Naive thymus-derived CD4-positive, alpha-beta T cell (primary cell): ENCODE results near the gene DENND1B. TPM values are rescaled to one million over a fixed set of nuclear protein-coding genes. Genes with fewer than 3 reads are reported as not detected.

ENCODE experiments used
- ATAC-seq: fragments of 150-1000 bp; cut with Tn5 transposase; 2 replicates; pipeline ENCODE4 v1.10.0; 2021; ENCODE audit warnings: mild to moderate bottlenecking, moderate library complexity
- CTCF ChIA-PET: fragments of 350-600 bp; sonication (Branson Sonifier 250); formaldehyde crosslinking; loops from one replicate; lab custom pipeline; 2021; ENCODE audit warnings: antibody characterized with exemption; lab: Charles Lee
- POLR2A ChIA-PET: fragments of 350-600 bp; sonication (Branson Sonifier 250); formaldehyde crosslinking; loops from one replicate; lab custom pipeline; 2021; ENCODE audit warnings: antibody characterized with exemption, inconsistent platforms; lab: Charles Lee
- DNase-seq, 9 donors: peaks; one replicate each; pipeline versions ENCODE4 v3.0.0 to v3.0.0-alpha.2; 2020 to 2022; ENCODE audit warnings: mixed read lengths in 1 of 9
- H3K27ac ChIP-seq: one replicate; pipeline ENCODE4 v1.7.0; 2013; ENCODE audit warnings: mild to moderate bottlenecking, low read depth, low read length, moderate library complexity
- H3K27me3 ChIP-seq, 2 donors: one replicate each; pipeline ENCODE4 v1.7.0; 2013; ENCODE audit warnings: low read length in 2 of 2, mild to moderate bottlenecking in 2 of 2, moderate library complexity in 2 of 2; ENCODE audit not compliant: control insufficient read depth in 2 of 2, insufficient read depth in 2 of 2
- H3K36me3 ChIP-seq, 3 experiments: 1 replicate in 2 of 3; 2 replicates in 1 of 3; pipeline ENCODE4 v1.7.0; 2013; ENCODE audit warnings: low read length in 3 of 3, mild to moderate bottlenecking in 3 of 3, moderate library complexity in 1 of 3; ENCODE audit not compliant: insufficient read depth in 3 of 3, control insufficient read depth in 2 of 3
- H3K4me1 ChIP-seq, 2 donors: one replicate each; pipeline ENCODE4 v1.7.0; 2013; ENCODE audit warnings: low read length in 2 of 2, mild to moderate bottlenecking in 2 of 2, moderate library complexity in 1 of 2; ENCODE audit not compliant: control insufficient read depth in 2 of 2, insufficient read depth in 2 of 2
- H3K4me3 ChIP-seq: 2 replicates; pipeline ENCODE4 v1.7.0; 2013; ENCODE audit warnings: mild to moderate bottlenecking, low read length
- H3K9me3 ChIP-seq, 3 experiments: 1 replicate in 2 of 3; 2 replicates in 1 of 3; pipeline ENCODE4 v1.7.0; 2013; ENCODE audit warnings: low read length in 3 of 3; ENCODE audit not compliant: control insufficient read depth in 2 of 3
- H3K27ac Mint-ChIP-seq, 9 donors: one replicate each; pipeline ENCODE4 v1.8.0; 2020 to 2022; ENCODE audit warnings: mixed read lengths in 9 of 9, mild to moderate bottlenecking in 8 of 9, moderate library complexity in 5 of 9, inconsistent platforms in 2 of 9
- H3K27me3 Mint-ChIP-seq, 5 donors: one replicate each; pipeline ENCODE4 v1.8.0; 2021 to 2022; ENCODE audit warnings: mixed read lengths in 5 of 5, mild to moderate bottlenecking in 1 of 5
- H3K36me3 Mint-ChIP-seq, 5 donors: one replicate each; pipeline ENCODE4 v1.8.0; 2020 to 2022; ENCODE audit warnings: mixed read lengths in 5 of 5, mild to moderate bottlenecking in 3 of 5, inconsistent platforms in 1 of 5
- H3K4me1 Mint-ChIP-seq, 7 donors: one replicate each; pipeline ENCODE4 v1.8.0; 2020 to 2022; ENCODE audit warnings: mixed read lengths in 7 of 7, mild to moderate bottlenecking in 3 of 7, inconsistent platforms in 1 of 7
- H3K4me3 Mint-ChIP-seq, 10 donors: one replicate each; pipeline ENCODE4 v1.8.0; 2020 to 2022; ENCODE audit warnings: mild to moderate bottlenecking in 10 of 10, mixed read lengths in 10 of 10, moderate library complexity in 6 of 10, inconsistent platforms in 2 of 10
- H3K9me3 Mint-ChIP-seq, 11 donors: one replicate each; pipeline ENCODE4 v1.8.0; 2020 to 2022; ENCODE audit warnings: mixed read lengths in 11 of 11, mild to moderate bottlenecking in 4 of 11, inconsistent platforms in 1 of 11, moderate library complexity in 1 of 11
- intact Hi-C, 2 donors: fragments of 100-400 bp; cut with micrococcal nuclease; formaldehyde crosslinking; loops; one replicate each; pipeline ENCODE4 v1.15.1; 2023
- polyA plus RNA-seq, 2 donors: library from polyadenylated mRNA; unstranded; fragments of 300-500 nt; fragmentation: Illumina TruSeq; gene quantifications; one replicate each; pipeline ENCODE4 v1.2.3, GENCODE V29; 2021
- total RNA-seq, 6 experiments: library from RNA in 5 of 6; stranded (reverse) in 5 of 6; gene quantifications; 1 replicate in 5 of 6; 2 replicates in 1 of 6; pipeline ENCODE4 v1.2.3 and lab custom pipeline; 2021 to 2026

DENND1B gene
- total and polyA plus RNA-seq, 7 experiments from 2014 or later, result 7.3 to 28.7 (median 18.2) TPM

DNA sequence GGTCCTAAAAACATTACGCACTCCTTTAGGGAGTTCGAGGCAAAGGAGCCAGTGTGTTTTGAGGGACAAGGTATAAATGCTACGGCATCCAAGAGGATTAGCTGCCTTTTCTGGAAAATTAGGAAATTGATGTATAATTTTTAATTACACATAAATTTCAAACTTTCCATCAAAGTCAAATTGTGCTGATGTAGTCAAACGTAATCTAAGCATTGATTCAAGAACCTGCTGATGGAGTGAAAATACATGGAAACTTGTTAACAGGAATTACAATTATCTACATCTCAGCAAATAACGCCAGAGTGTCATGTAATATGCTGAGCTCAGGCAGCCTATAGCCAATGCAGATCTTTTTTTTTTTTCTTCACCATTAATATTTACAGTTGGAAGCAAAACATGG, 312.7 kb downstream of the DENND1B start:
- H3K27ac ChIP-seq, result no peak overlapping the region
- H3K36me3 Mint-ChIP-seq, result no peaks in the 10 kb centered on the region
- no peak overlapping the region for H3K4me3 Mint-ChIP-seq
- DNase-seq, result no peak
- POLR2A ChIA-PET, result no interaction called here
- H3K4me1 Mint-ChIP-seq, result no peaks in the 10 kb centered on the region
- intact Hi-C loops, result no loop called here
- no peak overlapping the region for H3K4me3 ChIP-seq
- H3K4me1 ChIP-seq, result no peaks in the 10 kb centered on the region
- no peak for ATAC-seq
- H3K27ac Mint-ChIP-seq, result no peak overlapping the region
- H3K36me3 ChIP-seq, result no peaks in the 10 kb centered on the region
- no peaks in the 10 kb centered on the region for H3K9me3 ChIP-seq
- no peaks in the 10 kb centered on the region for H3K9me3 Mint-ChIP-seq
- H3K27me3 Mint-ChIP-seq, result no peaks in the 10 kb centered on the region
- CTCF ChIA-PET, result interaction anchor here (0.6 kb wide), 1 partner anchor 11 kb away, joined by 7 read pairs; no protein-coding TSS in a partner anchor
- H3K27me3 ChIP-seq, result no peaks in the 10 kb centered on the region

Other genes starting within 250 kb of the DENND1B start
- gene C1orf53, start 127.2 kb upstream of the DENND1B start, total RNA-seq, result not detected
- gene C1orf53, start 127.2 kb upstream of the DENND1B start, polyA plus RNA-seq, result 1 to 10 TPM in 1 of 2 donors, not detected in 1; 1.6 TPM
- gene LHX9, start 141.9 kb upstream of the DENND1B start, total RNA-seq, result not detected
- gene LHX9, start 141.9 kb upstream of the DENND1B start, polyA plus RNA-seq, result not detected